ENCODE measurements around the gene NT5E.

The NT5E gene

DNA sequence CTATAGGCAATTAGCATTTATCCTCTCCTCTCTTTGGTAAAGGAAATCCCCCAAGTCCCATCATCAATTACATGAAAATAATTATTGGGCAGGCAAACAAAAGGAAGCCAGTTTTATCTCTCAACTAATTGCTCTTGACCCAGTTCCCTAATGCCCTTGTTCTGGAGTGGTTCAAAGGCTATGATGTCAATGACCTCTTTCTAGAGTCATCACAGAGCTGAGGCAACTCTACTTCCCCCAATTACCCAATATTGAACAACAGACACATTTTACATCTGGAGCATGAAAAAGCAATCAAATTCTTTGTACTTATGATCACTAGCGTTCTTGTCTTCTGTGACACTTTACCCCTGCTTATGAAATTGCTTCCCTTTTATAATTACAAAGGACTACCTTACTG is 43.5 kb downstream of the NT5E start:
- no peaks in the 10 kb centered on the region for H3K79me2 ChIP-seq (ENCODE audit: low read length)
- no peaks in the 10 kb centered on the region for H3K9me3 ChIP-seq (replicated peaks; ENCODE audit: insufficient read depth, low read length)
- H3K9ac ChIP-seq (ENCODE audit: low read length): no peak overlapping the region
- H3K4me2 ChIP-seq (ENCODE audit: low read depth, low read length): no peak overlapping the region
- H3K4me3 ChIP-seq (ENCODE audit: low read length): no peak overlapping the region
- H3K27ac ChIP-seq (ENCODE audit: low read length): no peak overlapping the region
- TF ChIP-seq, protein P1, sequence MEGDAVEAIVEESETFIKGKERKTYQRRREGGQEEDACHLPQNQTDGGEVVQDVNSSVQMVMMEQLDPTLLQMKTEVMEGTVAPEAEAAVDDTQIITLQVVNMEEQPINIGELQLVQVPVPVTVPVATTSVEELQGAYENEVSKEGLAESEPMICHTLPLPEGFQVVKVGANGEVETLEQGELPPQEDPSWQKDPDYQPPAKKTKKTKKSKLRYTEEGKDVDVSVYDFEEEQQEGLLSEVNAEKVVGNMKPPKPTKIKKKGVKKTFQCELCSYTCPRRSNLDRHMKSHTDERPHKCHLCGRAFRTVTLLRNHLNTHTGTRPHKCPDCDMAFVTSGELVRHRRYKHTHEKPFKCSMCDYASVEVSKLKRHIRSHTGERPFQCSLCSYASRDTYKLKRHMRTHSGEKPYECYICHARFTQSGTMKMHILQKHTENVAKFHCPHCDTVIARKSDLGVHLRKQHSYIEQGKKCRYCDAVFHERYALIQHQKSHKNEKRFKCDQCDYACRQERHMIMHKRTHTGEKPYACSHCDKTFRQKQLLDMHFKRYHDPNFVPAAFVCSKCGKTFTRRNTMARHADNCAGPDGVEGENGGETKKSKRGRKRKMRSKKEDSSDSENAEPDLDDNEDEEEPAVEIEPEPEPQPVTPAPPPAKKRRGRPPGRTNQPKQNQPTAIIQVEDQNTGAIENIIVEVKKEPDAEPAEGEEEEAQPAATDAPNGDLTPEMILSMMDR (IDR thresholded peaks at IDR 0.05; ENCODE audit: low read length): no peak
- TF ChIP-seq EZH2phosphoT487 (IDR thresholded peaks at IDR 0.05; ENCODE audit: low read length) (no peak), EZH2 (optimal IDR thresholded peaks at IDR 0.05; ENCODE audit: low read depth, low read length) (no peak)
- H2AFZ ChIP-seq (ENCODE audit: low read length): no peak overlapping the region
- no peaks in the 10 kb centered on the region for H3K36me3 ChIP-seq (replicated peaks; ENCODE audit: insufficient read depth, low read length)
- H3K9me2 ChIP-seq (replicated peaks; ENCODE audit: insufficient read depth, low read length): no peaks in the 10 kb centered on the region
- no peaks in the 10 kb centered on the region for H3F3A ChIP-seq (ENCODE audit: insufficient read depth, low read length)
- no peak for DNase-seq
- H4K20me1 ChIP-seq (ENCODE audit: insufficient read depth, low read length): no peaks in the 10 kb centered on the region
- no peaks in the 10 kb centered on the region for H3K4me1 ChIP-seq (ENCODE audit: low read length)
- no peaks in the 10 kb centered on the region for H3K27me3 ChIP-seq (replicated peaks; ENCODE audit: insufficient read depth, low read length)

DNA sequence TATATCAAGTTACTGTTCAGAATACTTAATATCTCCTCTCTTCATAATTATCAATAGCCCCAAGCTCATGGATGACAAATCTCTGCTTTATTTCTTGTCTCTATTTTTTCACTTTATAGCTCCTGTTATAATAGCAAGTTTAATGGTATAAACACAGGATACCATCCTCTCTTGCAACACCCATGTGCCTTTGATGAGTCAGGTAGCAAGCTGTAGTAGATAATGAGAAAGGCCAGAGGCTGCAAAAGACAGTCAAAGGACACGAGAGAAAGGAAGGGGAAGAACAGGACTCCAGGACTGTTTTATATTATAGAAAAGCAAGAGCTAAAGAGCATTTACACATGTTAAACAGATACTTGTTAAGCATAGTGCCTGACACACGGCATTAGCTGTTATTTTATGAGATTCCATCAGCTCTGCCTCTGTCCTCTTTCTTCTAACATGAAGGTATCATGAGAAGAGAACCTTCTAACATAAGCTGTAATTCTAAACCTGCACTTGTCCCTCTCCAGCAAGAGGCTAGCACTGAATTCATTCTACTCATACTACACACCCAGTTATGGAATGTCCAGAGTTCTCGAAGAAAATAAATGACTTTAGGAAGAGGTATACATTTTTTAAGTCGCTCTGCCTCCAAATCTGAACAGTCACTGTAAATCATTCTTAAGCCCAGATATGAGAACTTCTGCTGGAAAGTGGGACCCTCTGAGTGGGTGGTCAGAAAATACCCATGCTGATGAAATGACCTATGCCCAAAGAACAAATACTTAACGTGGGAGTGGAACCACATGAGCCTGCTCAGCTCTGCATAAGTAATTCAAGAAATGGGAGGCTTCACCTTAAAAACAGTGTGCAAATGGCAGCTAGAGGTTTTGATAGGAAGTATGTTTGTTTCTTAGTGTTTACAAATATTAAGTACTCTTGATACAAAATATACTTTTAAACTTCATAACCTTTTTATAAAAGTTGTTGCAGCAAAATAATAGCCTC is 45.0 kb downstream of the NT5E start:
- Histone ChIP-seq H3K9me3 (replicated peaks; ENCODE audit: insufficient read depth, low read length) (no peaks in the 10 kb centered on the region), H3F3A (ENCODE audit: insufficient read depth, low read length) (no peaks in the 10 kb centered on the region), H2AFZ (ENCODE audit: low read length) (no peak overlapping the region), H3K4me3 (ENCODE audit: low read length) (no peak overlapping the region), H4K20me1 (ENCODE audit: insufficient read depth, low read length) (no peaks in the 10 kb centered on the region), H3K79me2 (ENCODE audit: low read length) (no peaks in the 10 kb centered on the region), H3K27me3 (replicated peaks; ENCODE audit: insufficient read depth, low read length) (no peaks in the 10 kb centered on the region), H3K9ac (ENCODE audit: low read length) (no peak overlapping the region), H3K36me3 (replicated peaks; ENCODE audit: insufficient read depth, low read length) (no peaks in the 10 kb centered on the region), H3K27ac (ENCODE audit: low read length) (no peak overlapping the region), H3K4me1 (ENCODE audit: low read length) (no peaks in the 10 kb centered on the region), H3K4me2 (ENCODE audit: low read depth, low read length) (no peak overlapping the region), H3K9me2 (replicated peaks; ENCODE audit: insufficient read depth, low read length) (no peaks in the 10 kb centered on the region)
- TF ChIP-seq EZH2phosphoT487 (IDR thresholded peaks at IDR 0.05; ENCODE audit: low read length): no peak
- TF ChIP-seq, protein P1 (IDR thresholded peaks at IDR 0.05; ENCODE audit: low read length): no peak
- no peak for TF ChIP-seq EZH2 (optimal IDR thresholded peaks at IDR 0.05; ENCODE audit: low read depth, low read length)
- DNase-seq: no peak

DNA sequence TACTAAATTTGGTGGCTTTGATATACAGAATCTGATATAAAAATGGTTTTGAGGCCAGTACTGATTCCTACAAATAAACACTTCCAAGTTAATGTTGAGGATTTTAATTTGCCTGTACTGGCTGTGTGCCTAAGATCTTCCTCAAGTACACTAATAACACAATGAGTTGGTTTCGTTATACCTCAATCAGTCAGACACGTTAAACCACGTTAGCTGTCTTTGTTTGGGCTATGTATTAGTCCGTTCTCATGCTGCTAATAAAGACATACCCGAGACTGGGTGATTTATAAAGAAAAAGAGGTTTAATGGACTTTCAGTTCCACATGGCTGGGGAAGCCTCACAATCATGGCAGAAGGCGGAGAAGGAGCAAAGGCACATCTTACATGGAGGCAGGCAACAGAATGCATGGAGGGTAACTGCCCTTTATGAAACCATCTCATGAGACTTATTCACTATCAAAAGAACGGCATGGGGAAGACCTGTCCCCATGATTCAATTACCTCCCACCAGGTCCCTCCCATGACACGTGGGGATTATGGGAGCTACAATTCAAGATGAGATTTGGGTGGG is 46.2 kb downstream of the NT5E start:
- Histone ChIP-seq H4K20me1 (ENCODE audit: insufficient read depth, low read length) (no peaks in the 10 kb centered on the region), H3K9ac (ENCODE audit: low read length) (no peak overlapping the region), H3F3A (ENCODE audit: insufficient read depth, low read length) (no peaks in the 10 kb centered on the region), H3K9me3 (replicated peaks; ENCODE audit: insufficient read depth, low read length) (no peaks in the 10 kb centered on the region), H3K9me2 (replicated peaks; ENCODE audit: insufficient read depth, low read length) (no peaks in the 10 kb centered on the region), H3K79me2 (ENCODE audit: low read length) (no peaks in the 10 kb centered on the region), H3K36me3 (replicated peaks; ENCODE audit: insufficient read depth, low read length) (no peaks in the 10 kb centered on the region), H3K4me1 (ENCODE audit: low read length) (no peaks in the 10 kb centered on the region), H3K4me2 (ENCODE audit: low read depth, low read length) (no peak overlapping the region), H2AFZ (ENCODE audit: low read length) (no peak overlapping the region), H3K27me3 (replicated peaks; ENCODE audit: insufficient read depth, low read length) (no peaks in the 10 kb centered on the region), H3K27ac (ENCODE audit: low read length) (no peak overlapping the region), H3K4me3 (ENCODE audit: low read length) (no peak overlapping the region)
- TF ChIP-seq EZH2 (optimal IDR thresholded peaks at IDR 0.05; ENCODE audit: low read depth, low read length) (no peak), EZH2phosphoT487 (IDR thresholded peaks at IDR 0.05; ENCODE audit: low read length) (no peak)
- TF ChIP-seq, protein P1 (IDR thresholded peaks at IDR 0.05; ENCODE audit: low read length): no peak
- no peak for DNase-seq
